ENCODE results near the gene APLP1. TPM values are rescaled to one million over a fixed set of nuclear protein-coding genes. Genes with fewer than 3 reads are reported as not detected.

The APLP1 gene
- polyA plus RNA-seq, 1 donor from 2014 or later: 407 TPM

DNA sequence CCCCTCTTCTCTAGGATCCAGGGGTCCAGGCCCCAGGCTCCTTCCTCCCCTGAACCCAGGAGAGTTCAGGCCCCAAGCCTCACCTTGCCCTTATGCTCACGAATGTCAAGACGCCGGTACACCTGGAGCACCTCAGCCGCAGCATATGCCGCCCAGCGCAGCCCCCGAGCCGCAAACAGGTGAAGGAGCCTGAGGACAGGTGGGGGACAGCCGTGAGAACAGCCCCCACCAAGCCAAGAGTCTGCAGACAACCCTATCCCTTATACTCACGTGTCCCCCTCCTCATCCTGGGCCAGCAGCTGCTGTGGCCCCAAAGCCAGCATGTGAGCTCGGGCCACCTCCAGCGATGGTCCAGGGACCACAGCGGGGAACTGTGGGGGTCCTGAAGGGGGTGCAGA is 28.3 kb downstream of the APLP1 start:
- Histone ChIP-seq H3K27me3 (ENCODE audit: insufficient read depth, low read depth, low read length) (no peaks in the 10 kb centered on the region), H3K4me2 (ENCODE audit: low read length) (no peak overlapping the region), H3K27ac (ENCODE audit: low read length) (no peak overlapping the region), H3K9me2 (ENCODE audit: insufficient read depth, low read length) (no peaks in the 10 kb centered on the region), H3K4me3 (ENCODE audit: low read length) (no peak overlapping the region), H3K79me2 (replicated peaks; ENCODE audit: insufficient read depth, low read length) (peaks cover 3% of the 10 kb centered on the region), H3K36me3 (ENCODE audit: insufficient read depth, low read length) (no peaks in the 10 kb centered on the region), H4K20me1 (ENCODE audit: insufficient read depth) (no peaks in the 10 kb centered on the region), H3K9ac (ENCODE audit: low read length) (no peak overlapping the region), H3F3A (ENCODE audit: insufficient read depth, low read length, poor library complexity, severe bottlenecking) (no peaks in the 10 kb centered on the region), H3K9me3 (ENCODE audit: low read length) (no peaks in the 10 kb centered on the region), H2AFZ (ENCODE audit: low read depth, low read length) (no peak overlapping the region)
- TF ChIP-seq EZH2 (IDR thresholded peaks at IDR 0.05; ENCODE audit: borderline replicate concordance, insufficient read depth, low read length, poor library complexity, severe bottlenecking) (no peak), SMC3 (conservative IDR thresholded peaks at IDR 0.05; ENCODE audit: poor library complexity) (no peak), MXI1 (conservative IDR thresholded peaks at IDR 0.05; ENCODE audit: poor library complexity, severe bottlenecking) (no peak), RAD21 (conservative IDR thresholded peaks at IDR 0.05) (no peak), POLR2AphosphoS5 (IDR thresholded peaks at IDR 0.05) (no peak), EP300 (conservative IDR thresholded peaks at IDR 0.05; ENCODE audit: poor library complexity, severe bottlenecking) (no peak)
- TF ChIP-seq, protein P1, sequence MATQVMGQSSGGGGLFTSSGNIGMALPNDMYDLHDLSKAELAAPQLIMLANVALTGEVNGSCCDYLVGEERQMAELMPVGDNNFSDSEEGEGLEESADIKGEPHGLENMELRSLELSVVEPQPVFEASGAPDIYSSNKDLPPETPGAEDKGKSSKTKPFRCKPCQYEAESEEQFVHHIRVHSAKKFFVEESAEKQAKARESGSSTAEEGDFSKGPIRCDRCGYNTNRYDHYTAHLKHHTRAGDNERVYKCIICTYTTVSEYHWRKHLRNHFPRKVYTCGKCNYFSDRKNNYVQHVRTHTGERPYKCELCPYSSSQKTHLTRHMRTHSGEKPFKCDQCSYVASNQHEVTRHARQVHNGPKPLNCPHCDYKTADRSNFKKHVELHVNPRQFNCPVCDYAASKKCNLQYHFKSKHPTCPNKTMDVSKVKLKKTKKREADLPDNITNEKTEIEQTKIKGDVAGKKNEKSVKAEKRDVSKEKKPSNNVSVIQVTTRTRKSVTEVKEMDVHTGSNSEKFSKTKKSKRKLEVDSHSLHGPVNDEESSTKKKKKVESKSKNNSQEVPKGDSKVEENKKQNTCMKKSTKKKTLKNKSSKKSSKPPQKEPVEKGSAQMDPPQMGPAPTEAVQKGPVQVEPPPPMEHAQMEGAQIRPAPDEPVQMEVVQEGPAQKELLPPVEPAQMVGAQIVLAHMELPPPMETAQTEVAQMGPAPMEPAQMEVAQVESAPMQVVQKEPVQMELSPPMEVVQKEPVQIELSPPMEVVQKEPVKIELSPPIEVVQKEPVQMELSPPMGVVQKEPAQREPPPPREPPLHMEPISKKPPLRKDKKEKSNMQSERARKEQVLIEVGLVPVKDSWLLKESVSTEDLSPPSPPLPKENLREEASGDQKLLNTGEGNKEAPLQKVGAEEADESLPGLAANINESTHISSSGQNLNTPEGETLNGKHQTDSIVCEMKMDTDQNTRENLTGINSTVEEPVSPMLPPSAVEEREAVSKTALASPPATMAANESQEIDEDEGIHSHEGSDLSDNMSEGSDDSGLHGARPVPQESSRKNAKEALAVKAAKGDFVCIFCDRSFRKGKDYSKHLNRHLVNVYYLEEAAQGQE (IDR thresholded peaks at IDR 0.05; ENCODE audit: borderline replicate concordance): no peak

DNA sequence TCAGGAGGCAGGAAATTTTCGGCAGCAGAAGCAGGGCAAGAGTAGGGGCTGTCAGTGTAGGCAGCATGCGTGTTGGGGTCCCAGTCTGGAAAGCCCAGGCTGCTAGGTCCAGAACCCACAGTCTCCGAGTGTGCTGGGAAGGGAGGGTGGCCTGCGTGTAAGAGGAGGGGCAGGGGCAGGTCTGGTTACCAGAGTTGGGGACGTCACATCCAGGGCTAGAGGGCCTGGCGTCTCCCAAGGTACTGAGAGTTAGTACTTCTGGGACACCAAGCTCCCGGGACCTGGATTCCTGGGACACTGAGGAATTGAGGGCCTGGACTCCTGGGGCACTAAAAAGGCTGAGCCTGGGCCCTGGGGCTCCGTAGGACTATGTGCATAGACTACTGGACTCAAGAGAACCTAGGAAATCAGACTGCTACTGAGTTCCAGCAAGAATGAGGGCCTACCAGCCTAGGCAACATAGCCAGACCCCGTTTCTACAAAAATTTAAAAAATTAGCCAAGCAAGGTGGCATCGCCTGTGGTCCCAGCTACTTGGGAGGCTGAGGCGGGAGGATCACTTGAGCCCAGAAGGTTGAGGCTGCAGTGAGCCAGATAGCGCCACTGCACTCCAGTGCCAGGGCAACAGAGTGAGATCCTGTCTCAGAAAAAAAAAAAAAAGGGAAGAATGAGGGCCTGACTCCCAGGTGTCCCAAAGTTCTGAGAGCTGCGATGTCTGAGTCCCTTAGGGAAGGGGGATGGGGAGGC is 29.5 kb downstream of the APLP1 start:
- Histone ChIP-seq H3K4me3 (ENCODE audit: low read length) (peak overlapping the region; percentile 77), H3K36me3 (ENCODE audit: insufficient read depth, low read length) (no peaks in the 10 kb centered on the region), H3K27me3 (ENCODE audit: insufficient read depth, low read depth, low read length) (peaks cover 3% of the 10 kb centered on the region), H2AFZ (ENCODE audit: low read depth, low read length) (no peak overlapping the region), H3K79me2 (replicated peaks; ENCODE audit: insufficient read depth, low read length) (peaks cover 3% of the 10 kb centered on the region), H3K4me2 (ENCODE audit: low read length) (no peak overlapping the region), H3K27ac (ENCODE audit: low read length) (no peak overlapping the region), H4K20me1 (ENCODE audit: insufficient read depth) (no peaks in the 10 kb centered on the region), H3F3A (ENCODE audit: insufficient read depth, low read length, poor library complexity, severe bottlenecking) (no peaks in the 10 kb centered on the region), H3K9me2 (ENCODE audit: insufficient read depth, low read length) (no peaks in the 10 kb centered on the region), H3K9ac (ENCODE audit: low read length) (no peak overlapping the region), H3K9me3 (ENCODE audit: low read length) (no peaks in the 10 kb centered on the region)
- TF ChIP-seq POLR2AphosphoS5 (IDR thresholded peaks at IDR 0.05): no peak
- TF ChIP-seq TAF1 (IDR thresholded peaks at IDR 0.05; ENCODE audit: low read depth): no peak
- no peak for TF ChIP-seq SMC3 (conservative IDR thresholded peaks at IDR 0.05; ENCODE audit: poor library complexity)
- TF ChIP-seq EZH2 (IDR thresholded peaks at IDR 0.05; ENCODE audit: borderline replicate concordance, insufficient read depth, low read length, poor library complexity, severe bottlenecking): no peak
- no peak for TF ChIP-seq RAD21 (conservative IDR thresholded peaks at IDR 0.05)
- TF ChIP-seq, protein P1 (IDR thresholded peaks at IDR 0.05; ENCODE audit: borderline replicate concordance): no peak
- no peak for TF ChIP-seq MXI1 (conservative IDR thresholded peaks at IDR 0.05; ENCODE audit: poor library complexity, severe bottlenecking)
- TF ChIP-seq, protein P2, sequence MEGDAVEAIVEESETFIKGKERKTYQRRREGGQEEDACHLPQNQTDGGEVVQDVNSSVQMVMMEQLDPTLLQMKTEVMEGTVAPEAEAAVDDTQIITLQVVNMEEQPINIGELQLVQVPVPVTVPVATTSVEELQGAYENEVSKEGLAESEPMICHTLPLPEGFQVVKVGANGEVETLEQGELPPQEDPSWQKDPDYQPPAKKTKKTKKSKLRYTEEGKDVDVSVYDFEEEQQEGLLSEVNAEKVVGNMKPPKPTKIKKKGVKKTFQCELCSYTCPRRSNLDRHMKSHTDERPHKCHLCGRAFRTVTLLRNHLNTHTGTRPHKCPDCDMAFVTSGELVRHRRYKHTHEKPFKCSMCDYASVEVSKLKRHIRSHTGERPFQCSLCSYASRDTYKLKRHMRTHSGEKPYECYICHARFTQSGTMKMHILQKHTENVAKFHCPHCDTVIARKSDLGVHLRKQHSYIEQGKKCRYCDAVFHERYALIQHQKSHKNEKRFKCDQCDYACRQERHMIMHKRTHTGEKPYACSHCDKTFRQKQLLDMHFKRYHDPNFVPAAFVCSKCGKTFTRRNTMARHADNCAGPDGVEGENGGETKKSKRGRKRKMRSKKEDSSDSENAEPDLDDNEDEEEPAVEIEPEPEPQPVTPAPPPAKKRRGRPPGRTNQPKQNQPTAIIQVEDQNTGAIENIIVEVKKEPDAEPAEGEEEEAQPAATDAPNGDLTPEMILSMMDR (IDR thresholded peaks at IDR 0.05; ENCODE audit: poor library complexity, severe bottlenecking): no peak
- no peak for TF ChIP-seq EP300 (conservative IDR thresholded peaks at IDR 0.05; ENCODE audit: poor library complexity, severe bottlenecking)
